ENCODE results near the gene METTL8.
"Not testable (repeated sequence)": the region's sequence is repeated elsewhere in the genome, so short reads cannot be mapped to it uniquely, and the experiment has no call there.

Gene METTL8

DNA sequence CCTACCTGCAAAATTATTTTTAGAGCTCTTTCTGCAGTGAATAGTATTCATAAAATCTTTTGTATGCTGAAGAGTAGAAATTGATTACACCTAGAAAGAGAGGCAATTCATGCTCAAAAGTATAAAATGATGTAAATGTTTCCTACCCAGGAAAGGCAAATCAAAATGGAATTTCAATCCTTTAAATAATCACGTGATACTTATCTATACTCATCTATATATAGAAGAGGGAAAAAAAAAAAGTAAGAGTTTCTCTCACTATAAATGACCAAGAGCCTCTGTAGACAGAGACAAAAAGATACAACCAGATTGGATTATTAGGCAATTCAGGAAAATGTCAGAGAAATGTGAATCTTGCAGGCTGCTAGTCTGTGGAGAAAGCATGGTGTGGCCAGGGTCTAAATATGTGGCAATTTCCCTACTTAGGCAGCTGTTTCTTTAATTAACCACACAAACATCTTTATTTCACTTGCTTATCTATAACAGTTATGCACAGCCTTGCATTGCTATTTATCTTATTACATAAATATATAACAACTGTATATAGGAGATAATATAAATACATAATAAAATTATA is 39.5 kb downstream of the METTL8 start:
- DNase-seq: no peak

DNA sequence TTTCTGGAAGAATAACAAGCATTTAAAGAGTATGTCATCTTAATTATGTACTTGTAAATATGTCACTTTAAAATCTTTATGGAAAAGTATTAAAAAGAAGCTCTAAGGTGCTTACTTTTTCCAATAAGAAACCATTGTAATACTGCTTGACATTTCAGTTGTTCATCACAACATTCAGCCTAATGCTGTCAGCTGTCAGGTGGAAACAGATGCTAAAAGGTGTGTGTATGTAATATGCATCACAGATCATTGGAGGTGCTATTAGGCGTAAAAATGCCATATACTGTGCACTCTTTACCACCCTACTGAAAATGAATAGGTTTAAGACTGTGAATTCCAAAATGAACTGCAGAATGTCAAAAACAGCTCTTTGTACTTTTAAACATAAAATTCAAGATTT is 40.3 kb downstream of the METTL8 start:
- DNase-seq: no peak

DNA sequence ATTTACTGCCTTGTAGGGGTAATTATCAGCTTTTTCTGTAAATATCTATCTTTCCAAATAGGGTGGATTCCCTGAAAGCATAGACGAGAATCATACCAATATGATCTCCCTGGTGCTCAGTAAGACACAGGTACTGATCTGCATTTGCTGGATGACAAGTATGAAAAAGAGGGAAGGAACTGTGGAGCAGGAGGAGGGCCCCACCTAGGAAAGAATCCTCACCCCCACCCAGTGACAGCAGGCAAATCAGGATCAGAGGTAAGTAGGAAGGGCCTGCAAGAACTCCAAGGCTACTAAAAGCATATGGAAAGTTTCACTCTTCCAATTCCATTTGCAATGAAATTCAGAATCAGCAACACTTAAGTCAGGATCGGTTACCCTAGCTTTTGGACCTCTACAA is 42.3 kb downstream of the METTL8 start:
- DNase-seq: no peak

DNA sequence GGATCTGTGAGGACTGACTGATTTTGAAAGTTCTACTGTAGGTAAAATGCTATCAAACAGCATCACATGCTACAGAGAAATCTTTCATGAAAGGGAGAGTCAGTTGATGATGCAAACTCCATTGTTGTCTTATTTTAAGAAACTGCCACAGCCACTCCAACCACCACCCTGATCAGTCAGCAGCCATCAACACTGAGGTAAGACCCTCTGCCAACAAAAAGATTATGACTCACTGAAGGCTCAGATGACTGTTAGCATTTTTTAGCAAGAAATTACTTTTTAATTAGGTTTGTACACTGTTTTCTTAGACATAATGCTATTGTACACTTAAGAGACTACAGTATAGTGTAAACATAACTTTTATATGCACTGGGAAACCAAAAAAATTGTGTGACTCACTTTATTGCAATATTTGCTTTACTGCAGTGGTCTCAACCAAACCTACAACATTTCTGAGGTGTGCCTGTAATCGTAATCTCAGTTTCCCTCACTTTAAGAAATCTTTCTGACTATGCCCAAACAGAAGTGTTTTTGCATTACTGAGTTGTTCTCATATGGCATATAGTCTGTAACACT is 42.8 kb downstream of the METTL8 start:
- DNase-seq: no peak

DNA sequence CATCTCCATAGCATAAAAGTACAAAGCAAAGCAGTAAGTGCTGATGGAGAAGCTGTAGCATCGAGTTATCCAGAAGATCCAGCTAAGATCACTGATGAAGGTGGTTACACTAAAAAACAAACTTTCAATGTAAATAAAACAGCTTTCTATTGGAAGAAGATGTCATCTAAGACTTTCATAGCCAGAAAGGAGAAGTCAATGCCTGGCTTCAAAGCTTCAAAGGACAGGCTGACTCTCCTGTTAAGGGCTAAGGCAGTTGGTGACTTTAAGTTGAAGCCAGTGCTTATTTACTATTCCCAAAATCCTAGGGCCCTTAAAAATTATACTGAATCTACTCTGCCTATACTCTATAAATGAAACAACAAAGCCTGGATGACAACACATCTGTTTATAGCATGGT is 44.0 kb downstream of the METTL8 start:
- no peak for DNase-seq

DNA sequence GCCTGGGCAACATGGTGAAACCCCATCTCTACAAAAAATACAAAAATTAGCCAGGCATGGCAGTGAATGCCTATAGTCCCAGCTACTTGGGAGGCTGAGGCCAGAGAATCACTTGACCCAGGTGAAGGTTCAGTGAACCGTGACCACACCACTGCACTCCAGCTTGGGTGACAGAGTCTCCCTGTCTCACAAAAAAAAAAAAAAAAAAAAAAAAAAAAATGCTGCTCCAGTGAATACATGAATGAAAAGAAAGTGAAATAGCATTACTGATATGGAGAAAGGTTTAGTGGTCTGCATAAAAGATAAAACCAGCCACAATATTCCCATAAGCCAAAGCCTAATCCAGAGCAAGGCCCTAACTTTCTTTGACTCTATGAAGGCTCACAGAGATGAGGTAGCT is 44.5 kb downstream of the METTL8 start:
- DNase-seq: no peak

DNA sequence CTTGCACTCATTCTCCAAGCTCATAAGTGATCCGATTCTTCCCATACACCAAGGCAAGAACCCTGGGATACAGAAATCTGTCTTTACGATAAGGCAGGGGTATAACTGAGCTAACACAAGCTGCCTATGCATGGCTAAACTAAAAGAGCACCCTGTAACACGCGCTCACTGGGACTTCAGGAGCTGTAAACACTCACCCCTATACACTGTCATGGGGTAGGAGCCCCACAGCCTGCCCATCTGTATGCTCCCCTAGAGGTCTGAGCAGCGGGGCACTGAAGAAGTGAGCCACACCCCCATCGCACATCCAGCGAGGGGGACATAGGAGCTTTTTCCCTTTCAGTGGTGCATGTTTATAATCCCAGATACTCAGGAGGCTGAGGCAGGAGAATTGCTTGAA is 46.7 kb downstream of the METTL8 start:
- DNase-seq: no peak

DNA sequence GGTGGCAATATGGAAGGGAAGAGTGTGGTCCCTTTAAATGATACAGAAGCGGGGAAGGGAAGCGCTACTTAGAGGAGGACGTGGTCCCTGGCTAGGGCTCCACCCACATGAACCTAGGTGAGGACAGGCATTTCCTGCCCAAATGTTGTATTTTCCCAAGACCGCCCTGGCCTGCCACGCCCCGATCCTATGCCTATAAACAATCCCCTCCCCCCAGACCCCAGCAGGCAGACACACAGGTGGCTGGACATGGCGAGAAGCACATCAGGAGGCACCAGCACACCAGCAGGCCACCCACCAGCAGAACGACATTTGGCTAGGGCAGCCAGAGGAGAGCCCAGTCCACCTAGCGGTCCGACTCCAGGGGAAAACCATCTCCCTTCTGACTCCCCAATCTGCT is 47.2 kb downstream of the METTL8 start:
- no peak for DNase-seq

DNA sequence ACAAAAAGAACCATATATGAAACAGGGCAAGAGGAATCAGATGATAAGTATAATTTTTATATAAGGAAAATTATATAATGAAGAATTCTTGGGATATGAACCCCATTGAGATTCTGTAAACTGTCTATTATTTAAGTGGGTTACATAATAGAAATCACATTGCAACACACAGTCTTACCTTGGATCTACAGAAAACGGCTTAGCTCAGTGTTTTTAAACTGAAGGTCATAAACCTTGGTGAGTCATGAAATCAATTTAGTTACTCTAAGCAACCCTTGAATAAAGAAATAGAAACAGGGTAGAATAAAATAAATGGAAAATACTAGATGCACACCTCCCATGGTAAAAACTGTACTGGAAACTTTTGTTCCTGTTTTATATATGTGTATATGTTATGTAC is 50.7 kb downstream of the METTL8 start:
- DNase-seq: no peak

DNA sequence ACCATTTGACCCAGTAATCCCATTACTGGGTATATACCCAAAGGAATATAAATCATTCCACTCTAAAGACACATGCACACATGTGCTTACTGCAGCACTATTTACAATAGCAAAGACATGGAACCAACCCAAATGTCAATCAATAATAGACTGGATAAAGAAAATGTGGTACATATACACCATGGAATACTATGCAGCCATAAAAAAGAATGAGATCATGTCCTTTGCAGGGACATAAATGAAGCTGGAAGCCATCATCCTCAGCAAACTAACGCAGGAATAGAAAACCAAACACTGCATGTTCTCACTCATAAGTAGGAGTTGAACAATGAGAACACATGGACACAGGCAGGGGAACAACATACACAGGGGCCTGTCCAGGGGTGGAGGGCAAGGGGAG is 51.6 kb downstream of the METTL8 start:
- not testable (repeated sequence) for DNase-seq

DNA sequence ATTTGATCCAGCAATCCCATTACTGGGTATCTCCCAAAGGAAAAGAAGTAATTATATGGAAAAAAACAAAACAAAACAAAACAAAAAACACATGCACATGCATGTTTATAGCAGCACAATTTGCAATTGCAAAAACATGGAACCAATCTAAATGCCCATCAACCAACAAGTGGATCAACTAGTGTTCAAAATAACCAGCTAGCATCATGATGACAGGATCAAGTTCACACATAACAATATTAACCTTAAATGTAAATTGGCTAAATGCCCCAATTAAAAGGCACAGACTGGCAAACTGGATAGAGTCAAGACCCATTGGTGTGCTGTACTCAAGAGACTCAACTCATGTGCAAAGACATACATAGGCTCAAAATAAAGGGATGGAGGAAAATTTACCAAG is 55.9 kb downstream of the METTL8 start:
- DNase-seq: not testable (repeated sequence)

DNA sequence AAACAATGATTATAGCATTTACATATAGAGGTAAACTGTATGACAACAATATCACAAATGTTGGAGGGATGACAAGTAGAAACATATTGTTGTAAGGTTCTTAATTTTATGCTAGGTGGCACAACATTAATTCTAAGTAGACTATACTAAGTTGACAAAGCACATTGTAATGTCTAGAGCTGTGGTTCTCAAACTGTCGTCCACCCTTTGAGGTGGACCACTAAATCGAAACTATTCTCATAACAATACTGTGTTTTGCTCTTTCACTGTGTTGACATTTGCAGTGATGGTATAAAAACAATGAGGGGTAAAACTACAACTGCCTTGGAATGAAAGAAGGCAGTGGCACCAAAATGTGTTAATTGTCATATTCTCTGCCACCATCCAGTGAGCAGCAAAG is 66.1 kb downstream of the METTL8 start:
- DNase-seq: no peak

DNA sequence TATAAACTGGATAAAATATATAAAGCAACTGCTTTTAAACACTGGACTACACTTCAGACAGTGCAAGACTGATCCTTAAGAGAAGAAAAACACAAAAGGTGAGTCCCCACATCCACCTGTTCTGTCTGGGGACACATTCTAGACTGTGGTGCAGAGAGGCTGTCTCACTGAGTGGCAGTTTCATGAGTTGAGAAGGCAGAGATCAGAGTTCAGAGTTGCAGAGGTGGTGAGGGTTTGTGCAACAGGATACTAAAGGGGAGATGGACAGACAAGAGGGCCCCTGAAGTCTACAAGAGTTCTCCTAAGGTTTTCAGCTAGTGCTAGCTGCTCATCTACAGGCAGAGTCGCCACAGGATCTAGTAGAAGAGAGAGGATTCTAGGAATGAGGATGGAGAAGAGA is 68.0 kb downstream of the METTL8 start:
- no peak for DNase-seq

DNA sequence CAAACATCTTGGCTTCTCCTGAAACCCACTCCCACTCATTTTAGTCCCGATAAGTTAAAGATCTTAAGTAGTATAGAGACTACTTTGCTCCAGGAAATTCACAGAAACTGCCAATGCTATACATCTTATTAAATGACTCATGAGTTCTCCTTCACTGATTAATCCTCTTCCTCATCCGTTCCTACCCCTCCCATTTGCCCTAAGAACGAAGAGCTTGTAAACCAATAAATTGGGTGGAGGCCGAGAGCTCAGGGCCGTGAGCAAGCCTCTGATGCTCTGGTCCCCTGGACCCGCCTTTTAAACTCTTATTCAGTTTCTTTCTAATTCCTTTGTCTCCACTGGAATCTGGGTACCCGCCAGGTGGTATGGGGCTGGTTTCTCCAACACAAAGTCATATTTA is 68.6 kb downstream of the METTL8 start:
- no peak for DNase-seq

DNA sequence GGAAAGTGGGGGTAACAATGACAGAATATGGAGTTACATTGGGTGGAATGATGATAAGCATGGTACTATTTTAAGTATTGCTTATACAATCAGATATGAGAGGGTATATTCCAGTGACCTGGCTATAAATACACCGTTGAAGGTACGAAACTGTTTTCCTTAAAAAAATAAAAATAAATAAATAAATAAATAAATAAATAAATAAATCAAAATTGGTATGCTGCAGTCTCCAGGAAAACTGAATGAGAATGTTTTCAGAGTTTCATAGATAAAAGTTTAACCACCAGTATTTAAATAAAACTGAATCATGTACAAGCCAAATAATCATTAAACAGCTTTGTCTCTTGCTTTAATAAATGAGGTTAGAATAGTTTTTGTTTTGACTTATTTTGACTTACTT is 71.4 kb downstream of the METTL8 start:
- no peak for DNase-seq

DNA sequence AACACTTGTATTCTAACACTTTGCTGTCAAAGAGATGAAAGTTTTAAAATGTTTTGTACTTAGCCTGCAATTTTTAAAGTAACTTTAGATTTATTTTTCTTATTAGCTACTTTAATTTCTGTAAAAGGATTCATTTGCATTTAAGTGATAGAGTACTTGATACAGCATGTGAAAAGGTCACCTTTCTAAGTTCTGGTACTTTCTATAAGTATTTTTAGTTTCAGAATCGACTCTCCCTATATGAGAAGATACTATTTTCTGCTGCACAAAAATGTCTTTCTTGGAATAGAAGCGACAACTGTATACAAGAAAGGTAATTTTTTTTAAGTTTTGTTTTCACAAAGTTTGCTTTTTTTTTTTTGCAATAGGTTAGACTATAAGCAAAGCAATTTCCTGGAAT is 72.9 kb downstream of the METTL8 start:
- no peak for DNase-seq

DNA sequence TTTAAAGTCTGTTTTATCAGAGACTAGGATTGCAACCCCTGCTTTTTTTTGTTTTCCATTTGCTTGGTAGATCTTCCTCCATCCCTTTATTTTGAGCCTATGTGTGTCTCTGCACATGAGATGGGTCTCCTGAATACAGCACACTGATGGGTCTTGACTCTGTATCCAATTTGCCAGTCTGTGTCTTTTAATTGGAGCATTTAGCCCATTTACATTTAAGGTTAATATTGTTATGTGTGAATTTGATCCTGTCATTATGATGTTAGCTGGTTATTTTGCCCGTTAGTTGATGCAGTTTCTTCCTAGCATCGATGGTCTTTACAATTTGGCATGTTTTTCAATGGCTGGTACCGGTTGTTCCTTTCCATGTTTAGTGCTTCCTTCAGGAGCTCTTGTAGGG is 80.0 kb downstream of the METTL8 start:
- not testable (repeated sequence) for DNase-seq

DNA sequence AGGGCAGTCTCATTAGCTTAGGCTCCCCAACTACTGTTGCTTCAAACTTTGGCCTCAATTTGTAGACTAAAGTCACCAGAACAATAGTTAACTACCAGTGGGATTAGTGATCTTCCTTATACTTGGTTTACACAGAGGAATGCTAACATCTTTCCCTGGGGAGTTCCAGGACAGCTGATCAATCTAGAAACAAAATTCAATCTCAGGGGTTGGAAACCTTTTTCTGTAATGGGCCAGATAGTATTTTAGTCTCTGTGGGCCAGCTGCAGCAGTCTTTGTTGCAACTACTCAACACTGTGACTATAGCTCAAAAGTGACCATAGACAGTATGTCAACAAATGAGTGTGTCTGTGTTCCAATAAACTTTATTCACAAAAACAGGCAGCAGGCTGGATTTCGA is 85.7 kb downstream of the METTL8 start:
- no peak for DNase-seq

DNA sequence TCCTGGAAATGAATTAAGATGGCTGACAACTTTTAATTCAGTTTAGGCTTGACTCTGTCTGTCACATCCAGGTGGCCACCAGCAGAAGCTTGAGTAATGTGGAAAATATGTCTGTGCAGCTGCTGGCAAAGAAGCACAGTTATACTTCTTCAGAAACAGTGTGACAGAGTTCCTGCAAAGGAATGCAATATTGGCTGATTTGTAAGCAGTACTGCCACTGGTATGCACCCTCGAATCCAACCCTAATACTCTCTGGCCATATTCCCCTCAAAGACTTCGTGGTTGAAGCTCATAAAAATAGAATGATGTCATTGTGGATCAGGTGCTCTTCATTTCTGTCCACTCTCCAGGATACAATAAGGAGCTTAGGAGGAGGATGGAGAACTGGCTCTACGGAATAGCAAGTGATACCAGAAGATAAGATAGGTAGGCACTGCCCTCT is 86.2 kb downstream of the METTL8 start:
- no peak for DNase-seq

DNA sequence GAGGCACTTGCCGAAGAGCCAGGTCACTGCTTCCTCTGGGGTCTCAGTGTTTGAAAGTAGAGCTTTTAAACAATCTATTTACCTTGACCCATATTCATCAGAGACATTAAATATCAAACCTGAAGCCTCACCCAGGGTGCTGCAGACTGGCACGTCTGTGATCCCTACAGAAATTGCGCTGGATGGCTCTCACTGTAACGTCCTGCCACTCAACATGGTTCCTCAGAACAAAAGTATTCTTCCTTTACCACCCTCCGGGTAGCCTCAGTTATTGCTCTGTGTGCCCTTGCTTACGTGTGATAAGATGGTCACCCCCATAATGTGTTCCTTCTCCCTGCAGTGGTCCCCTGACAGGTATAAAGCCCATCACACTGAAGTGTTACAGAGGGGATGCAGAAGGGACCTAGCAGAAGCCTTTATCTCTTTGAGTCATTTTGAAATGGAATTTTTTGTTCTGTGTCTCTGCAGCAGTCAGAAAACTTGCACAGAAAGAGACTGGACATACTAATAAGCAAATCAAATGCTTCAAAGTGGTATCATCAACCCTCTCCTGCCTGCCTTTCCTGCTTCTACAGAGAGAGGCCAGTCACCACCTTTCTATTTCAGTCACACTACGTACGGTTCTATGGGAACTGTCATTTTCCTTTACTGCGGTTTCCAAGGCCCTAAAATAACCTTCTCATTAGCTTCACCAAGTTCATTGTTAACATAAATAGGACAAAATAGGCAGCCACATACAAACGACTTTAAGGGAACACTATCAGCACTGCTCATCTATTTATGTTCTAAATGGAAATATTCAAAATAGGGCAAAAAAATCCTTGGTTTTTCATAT is 86.8 kb downstream of the METTL8 start:
- DNase-seq: no peak

DNA sequence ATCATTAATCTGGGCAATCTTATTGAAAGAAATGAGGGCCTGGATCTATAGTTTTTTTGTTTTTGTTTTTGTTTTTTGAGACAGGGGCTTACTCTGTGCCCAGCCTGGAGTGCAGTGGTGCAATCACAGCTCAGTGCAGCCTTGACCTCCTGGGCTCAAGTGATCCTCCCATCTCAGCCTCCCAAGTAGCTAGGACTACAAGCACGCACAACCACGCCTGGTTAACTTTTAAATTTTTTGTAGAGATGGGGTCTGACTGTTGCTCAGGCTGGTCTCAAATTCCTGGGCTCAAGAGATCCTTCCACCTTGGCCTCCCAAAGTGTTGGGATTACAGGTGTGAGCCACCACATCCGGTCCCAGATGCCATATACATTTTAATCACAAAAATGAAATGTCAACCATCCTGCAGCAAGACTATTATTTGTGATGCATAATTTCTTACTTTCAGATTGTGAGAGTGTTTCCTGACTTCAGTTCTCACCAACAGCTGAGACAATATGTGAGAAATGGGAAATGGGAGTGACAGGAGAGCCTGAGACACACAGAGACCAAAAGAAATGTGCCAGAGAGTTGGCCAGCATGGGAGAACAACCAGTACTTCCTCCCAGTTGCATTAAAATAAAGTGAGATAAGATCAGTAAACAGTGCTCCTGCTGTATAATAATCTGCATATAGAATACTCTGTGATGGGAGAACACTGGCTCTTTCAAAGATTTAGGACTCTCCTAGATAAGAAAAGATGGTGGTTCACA is 87.6 kb downstream of the METTL8 start:
- no peak for DNase-seq

DNA sequence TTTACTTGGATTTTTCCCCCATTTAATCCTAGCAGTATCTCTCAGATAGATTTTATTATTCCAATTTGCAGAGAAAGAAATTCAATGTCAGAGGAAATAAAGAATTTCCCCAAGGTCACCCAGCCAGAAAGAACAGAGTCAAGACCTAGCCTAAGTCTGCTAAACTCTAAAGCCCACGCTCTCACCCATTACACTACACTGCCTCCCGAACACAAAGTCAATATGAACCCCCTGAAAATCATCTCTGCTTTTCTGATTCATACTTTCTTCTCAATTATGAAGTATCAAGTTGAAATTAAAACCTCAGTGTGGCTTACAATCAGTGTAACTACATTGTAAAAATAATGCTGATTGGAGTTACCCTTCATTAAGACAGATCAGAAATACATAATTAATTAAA is 89.6 kb downstream of the METTL8 start:
- DNase-seq: no peak

DNA sequence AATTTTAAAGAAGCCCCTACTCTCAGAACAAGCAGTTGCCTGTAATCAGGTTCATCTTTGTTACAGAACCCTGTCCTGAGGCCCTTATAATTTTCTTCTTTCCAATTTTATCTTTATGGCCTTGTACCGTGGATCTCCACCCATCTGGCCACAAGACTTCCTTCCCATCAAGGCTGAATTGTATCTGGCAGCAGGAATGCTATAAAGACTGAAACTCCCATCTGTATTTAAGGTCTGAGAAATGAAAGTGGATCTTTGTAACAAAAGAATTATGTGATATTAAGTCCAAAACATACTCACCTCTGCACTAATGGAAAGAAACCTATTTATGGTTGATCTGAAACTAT is 91.8 kb downstream of the METTL8 start:
- no peak for DNase-seq
